Measurements from ENCODE around the gene MNDA.
"Not testable (repeated sequence)": the region's sequence is repeated elsewhere in the genome, so short reads cannot be mapped to it uniquely, and the experiment has no call there.

Gene MNDA

GRCh38 chr1:158839566-158839965 lies 8.4 kb downstream of the MNDA start:
- no peak for DNase-seq

GRCh38 chr1:158840236-158840635 lies 9.1 kb downstream of the MNDA start:
- DNase-seq = no peak

- DNase-seq = no peak
These were observed 33.4 kb downstream of the MNDA start for GRCh38 chr1:158864595-158864994.

GRCh38 chr1:158870438-158870837 lies 39.3 kb downstream of the MNDA start:
- not testable (repeated sequence) for DNase-seq

- DNase-seq = no peak
These were observed 42.0 kb downstream of the MNDA start for GRCh38 chr1:158873141-158873540.

GRCh38 chr1:158893654-158894053 lies 62.5 kb downstream of the MNDA start:
- DNase-seq = no peak

- DNase-seq = no peak
These were observed 67.6 kb downstream of the MNDA start for GRCh38 chr1:158898722-158899121.
